Measurements from ENCODE around the gene TFDP1.

TFDP1 gene

GRCh38 chr13:113660066-113660465 is 75.5 kb downstream of the TFDP1 start:
- no peak for TF ChIP-seq CTCF (IDR thresholded peaks at IDR 0.05; ENCODE audit: insufficient read depth, low read depth, low read length, missing control alignments)
- no peak for DNase-seq (ENCODE audit: low read depth)
- H3K4me3 ChIP-seq (ENCODE audit: low read depth, low read length): no peak overlapping the region

GRCh38 chr13:113661509-113661908 is 77.0 kb downstream of the TFDP1 start:
- no peak for TF ChIP-seq CTCF (IDR thresholded peaks at IDR 0.05; ENCODE audit: insufficient read depth, low read depth, low read length, missing control alignments)
- DNase-seq (ENCODE audit: low read depth): no peak
- no peak overlapping the region for H3K4me3 ChIP-seq (ENCODE audit: low read depth, low read length)

GRCh38 chr13:113663934-113664333 is 79.4 kb downstream of the TFDP1 start:
- H3K4me3 ChIP-seq (ENCODE audit: low read depth, low read length): no peak overlapping the region
- DNase-seq (ENCODE audit: low read depth): no peak
- no peak for TF ChIP-seq CTCF (IDR thresholded peaks at IDR 0.05; ENCODE audit: insufficient read depth, low read depth, low read length, missing control alignments)

GRCh38 chr13:113664751-113665596 is 80.4 kb downstream of the TFDP1 start:
- DNase-seq (ENCODE audit: low read depth): no peak

GRCh38 chr13:113665597-113666328 is 81.2 kb downstream of the TFDP1 start:
- no peak for DNase-seq (ENCODE audit: low read depth)
- H3K4me3 ChIP-seq (ENCODE audit: low read depth, low read length): no peak overlapping the region
- TF ChIP-seq CTCF (IDR thresholded peaks at IDR 0.05; ENCODE audit: insufficient read depth, low read depth, low read length, missing control alignments): no peak

More at GRCh38 chr13:113664751-113665596, 80.4 kb downstream of the TFDP1 start:
- H3K4me3 ChIP-seq (ENCODE audit: low read depth, low read length): no peak overlapping the region
- TF ChIP-seq CTCF (IDR thresholded peaks at IDR 0.05; ENCODE audit: insufficient read depth, low read depth, low read length, missing control alignments): no peak

GRCh38 chr13:113666329-113666670 is 81.7 kb downstream of the TFDP1 start:
- TF ChIP-seq CTCF (IDR thresholded peaks at IDR 0.05; ENCODE audit: insufficient read depth, low read depth, low read length, missing control alignments): no peak
- no peak for DNase-seq (ENCODE audit: low read depth)
- H3K4me3 ChIP-seq (ENCODE audit: low read depth, low read length): no peak overlapping the region

Measured in GM12865 (cell line).